Glutamatergic neuron (in vitro differentiated cells): ENCODE data around the gene FTCD. TPM values are rescaled to one million over a fixed set of nuclear protein-coding genes. Genes with fewer than 3 reads are reported as not detected.

Experiments
- DNase-seq: peaks from one replicate; pipeline ENCODE4 v3.0.0; 2022
- H3K27ac Mint-ChIP-seq: one replicate; pipeline ENCODE4 v1.8.0; 2020; ENCODE audit warnings: mild to moderate bottlenecking, mixed read lengths, inconsistent platforms; ENCODE audit not compliant: unreplicated experiment
- H3K27me3 Mint-ChIP-seq: one replicate; pipeline ENCODE4 v1.8.0; 2020; ENCODE audit warnings: mild to moderate bottlenecking, moderate library complexity, mixed read lengths, inconsistent platforms; ENCODE audit not compliant: unreplicated experiment
- H3K36me3 Mint-ChIP-seq: one replicate; pipeline ENCODE4 v1.8.0; 2020; ENCODE audit warnings: mild to moderate bottlenecking, mixed read lengths, inconsistent platforms; ENCODE audit not compliant: unreplicated experiment
- H3K4me1 Mint-ChIP-seq: one replicate; pipeline ENCODE4 v1.8.0; 2020; ENCODE audit warnings: mild to moderate bottlenecking, low read depth, mixed read lengths, inconsistent platforms; ENCODE audit not compliant: unreplicated experiment
- H3K4me3 Mint-ChIP-seq: one replicate; pipeline ENCODE4 v1.8.0; 2020; ENCODE audit warnings: mild to moderate bottlenecking, mixed read lengths, inconsistent platforms; ENCODE audit not compliant: unreplicated experiment
- H3K9me3 Mint-ChIP-seq: one replicate; pipeline ENCODE4 v1.8.0; 2020; ENCODE audit warnings: mild to moderate bottlenecking, moderate library complexity, mixed read lengths, inconsistent platforms; ENCODE audit not compliant: unreplicated experiment
- CTCF ChIP-seq: fragments of 200-600 bp; sonication (generic); IDR thresholded peaks from one replicate; pipeline ENCODE4 v1.5.0; 2021; ENCODE audit not compliant: partially characterized antibody, unreplicated experiment
- total RNA-seq: library from RNA; stranded (reverse); fragmentation: NEBNext Ultra II Directional; extraction: Animal tissue kit (Norgen Biotek cat#: 25700); gene quantifications from one replicate; pipeline ENCODE4 v1.2.1, GENCODE V29; 2021; ENCODE audit not compliant: unreplicated experiment

Gene FTCD
- total RNA-seq, 1 donor from 2014 or later, result 13.4 TPM

GRCh38 chr21:46112725-46113215 is 42.6 kb downstream of the FTCD start:
- DNase-seq, result no peak
- peaks cover 3% of the 10 kb centered on the region for H3K9me3 Mint-ChIP-seq
- TF ChIP-seq CTCF, result no peak
- peaks cover 5% of the 10 kb centered on the region for H3K36me3 Mint-ChIP-seq
- H3K4me3 Mint-ChIP-seq, result no peak overlapping the region
- no peak overlapping the region for H3K27ac Mint-ChIP-seq
- H3K27me3 Mint-ChIP-seq, result no peaks in the 10 kb centered on the region
- H3K4me1 Mint-ChIP-seq, result no peaks in the 10 kb centered on the region

- Mint-ChIP-seq H3K9me3 (peaks cover 3% of the 10 kb centered on the region), H3K27ac (no peak overlapping the region), H3K4me1 (no peaks in the 10 kb centered on the region), H3K4me3 (no peak overlapping the region), H3K27me3 (no peaks in the 10 kb centered on the region), H3K36me3 (peaks cover 5% of the 10 kb centered on the region)
- TF ChIP-seq CTCF, result no peak
- DNase-seq, result peak; percentile 13
Measured at GRCh38 chr21:46111857-46112724, 43.3 kb downstream of the FTCD start.

- no peak for DNase-seq
- Mint-ChIP-seq H3K4me1 (no peaks in the 10 kb centered on the region), H3K27me3 (no peaks in the 10 kb centered on the region), H3K9me3 (peaks cover 3% of the 10 kb centered on the region), H3K27ac (no peak overlapping the region), H3K36me3 (peaks cover 5% of the 10 kb centered on the region), H3K4me3 (no peak overlapping the region)
- no peak for TF ChIP-seq CTCF
Measured at GRCh38 chr21:46111193-46111571, 44.2 kb downstream of the FTCD start.

- H3K9me3 Mint-ChIP-seq, result peaks cover 2% of the 10 kb centered on the region
- H3K4me1 Mint-ChIP-seq, result no peaks in the 10 kb centered on the region
Measured at GRCh38 chr21:46110499-46111192, 44.7 kb downstream of the FTCD start.

More at GRCh38 chr21:46110499-46111192, 44.7 kb downstream of the FTCD start:
- no peak for TF ChIP-seq CTCF
- H3K36me3 Mint-ChIP-seq, result peaks cover 5% of the 10 kb centered on the region
- no peak overlapping the region for H3K27ac Mint-ChIP-seq
- H3K27me3 Mint-ChIP-seq, result no peaks in the 10 kb centered on the region
- no peak overlapping the region for H3K4me3 Mint-ChIP-seq
- DNase-seq, result peak; percentile 14
